GM04504 (cell line): ENCODE results near the gene HOXB3.

ENCODE experiments used
- DNase-seq: peaks from one replicate; pipeline ENCODE4 v3.0.0-alpha.2; 2012; ENCODE audit warnings: low read depth

Gene HOXB3

DNA sequence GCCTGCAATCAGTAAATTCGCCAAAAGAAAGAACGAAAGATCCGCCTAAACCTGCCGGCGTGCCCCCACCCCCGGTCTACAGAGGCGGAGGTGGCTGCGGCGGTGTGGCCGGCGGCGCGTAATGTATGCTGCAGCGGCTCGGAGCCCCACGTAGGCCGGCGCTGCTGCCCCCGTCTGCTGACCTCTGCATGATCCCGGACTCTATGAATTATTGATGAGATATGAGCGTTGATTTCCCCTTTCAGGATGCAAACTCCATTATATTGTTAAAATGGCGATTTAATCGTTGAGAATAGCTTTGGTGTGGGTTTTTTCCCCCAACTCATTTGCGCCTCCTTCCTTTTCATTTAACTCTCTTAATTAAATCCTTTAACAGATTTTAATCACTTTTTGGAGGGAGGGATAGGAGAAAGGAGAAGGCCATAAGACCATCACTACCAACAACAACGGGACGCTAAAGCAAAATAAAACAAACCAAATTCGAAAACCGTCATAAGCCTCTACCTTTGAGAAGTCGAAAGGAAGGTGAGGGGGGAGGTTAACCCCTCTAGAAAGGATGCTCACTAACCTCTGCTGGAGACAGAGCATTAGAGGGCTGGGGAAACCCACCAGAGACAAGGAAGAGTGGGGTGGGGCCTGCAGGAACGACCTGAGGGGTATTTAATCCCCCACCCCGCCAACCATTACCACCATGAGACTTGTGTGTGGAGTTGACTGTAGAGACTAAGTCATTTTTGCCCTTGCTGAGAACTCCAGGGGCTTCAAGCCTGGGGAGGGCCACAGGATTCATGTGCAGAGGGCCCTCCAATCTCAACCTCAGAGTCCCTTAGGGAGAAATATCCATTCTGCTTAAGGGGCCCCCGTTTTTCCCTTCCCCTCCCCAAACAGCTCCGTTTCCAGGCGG lies 3.4 kb downstream of the HOXB3 start:
- no peak for DNase-seq

DNA sequence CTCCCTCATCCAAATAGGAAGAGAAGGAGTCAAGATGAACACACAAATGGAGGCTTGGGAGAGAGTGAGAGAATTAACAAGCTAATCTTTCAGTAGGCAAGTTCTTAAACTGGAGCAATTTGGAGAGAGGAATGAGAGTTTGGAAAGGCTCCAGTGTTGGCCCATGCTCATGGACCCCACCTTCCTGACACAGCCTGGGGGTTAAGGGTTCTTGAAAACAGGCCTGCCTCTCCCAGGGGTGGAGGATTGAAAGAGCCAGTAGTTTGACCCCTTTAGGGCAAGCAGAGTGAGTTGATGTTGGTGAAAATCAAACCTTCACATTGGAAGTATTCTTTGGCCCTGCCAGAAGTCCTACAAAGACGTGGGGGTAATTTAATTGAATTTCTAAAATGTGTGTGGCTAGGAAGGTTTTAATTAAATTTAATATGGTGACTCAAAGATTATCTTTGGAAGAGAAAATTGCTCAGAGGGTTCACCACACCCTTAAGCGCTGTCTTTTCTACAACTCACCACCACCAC lies 5.8 kb downstream of the HOXB3 start:
- DNase-seq, result no peak

DNA sequence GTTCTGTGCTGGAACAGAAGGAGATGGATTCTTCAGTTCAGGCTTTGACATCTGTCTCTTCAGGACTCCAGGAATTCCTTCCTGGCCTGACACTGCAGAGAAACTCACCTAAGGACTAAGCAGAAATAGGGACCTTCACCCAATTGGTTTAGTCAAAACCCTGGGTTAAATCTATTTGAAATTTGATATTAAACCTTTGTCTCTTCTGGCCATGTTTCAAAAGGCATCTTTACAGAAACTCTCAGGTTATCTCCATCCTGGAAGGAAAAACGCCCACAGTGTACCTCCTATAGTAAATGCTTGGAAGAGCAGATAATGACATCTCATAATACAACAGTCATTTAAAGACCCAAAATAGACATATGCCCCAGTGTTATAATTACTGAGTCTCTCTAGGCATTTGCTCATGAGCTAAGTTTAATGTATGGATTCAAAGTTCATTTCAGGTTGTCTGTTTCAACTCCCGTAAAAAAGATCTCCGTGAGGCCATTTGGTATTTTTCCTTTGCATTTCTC lies 6.3 kb downstream of the HOXB3 start:
- no peak for DNase-seq

DNA sequence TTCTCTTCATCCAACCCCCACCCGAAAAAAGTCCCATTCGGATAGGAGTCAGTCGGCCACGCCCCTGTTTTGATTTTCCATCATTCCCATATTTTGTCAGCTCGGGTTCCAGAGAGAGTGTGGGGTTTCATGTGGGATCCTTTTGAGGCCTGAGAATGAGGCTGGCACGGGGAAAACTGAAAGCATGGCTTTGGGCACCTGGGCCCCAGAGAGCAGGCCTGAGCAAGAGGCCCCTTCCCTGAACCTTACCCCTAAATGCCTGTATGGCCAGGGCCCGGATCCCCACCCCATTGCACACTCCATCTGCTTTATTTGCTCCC lies 7.3 kb downstream of the HOXB3 start:
- no peak for DNase-seq

DNA sequence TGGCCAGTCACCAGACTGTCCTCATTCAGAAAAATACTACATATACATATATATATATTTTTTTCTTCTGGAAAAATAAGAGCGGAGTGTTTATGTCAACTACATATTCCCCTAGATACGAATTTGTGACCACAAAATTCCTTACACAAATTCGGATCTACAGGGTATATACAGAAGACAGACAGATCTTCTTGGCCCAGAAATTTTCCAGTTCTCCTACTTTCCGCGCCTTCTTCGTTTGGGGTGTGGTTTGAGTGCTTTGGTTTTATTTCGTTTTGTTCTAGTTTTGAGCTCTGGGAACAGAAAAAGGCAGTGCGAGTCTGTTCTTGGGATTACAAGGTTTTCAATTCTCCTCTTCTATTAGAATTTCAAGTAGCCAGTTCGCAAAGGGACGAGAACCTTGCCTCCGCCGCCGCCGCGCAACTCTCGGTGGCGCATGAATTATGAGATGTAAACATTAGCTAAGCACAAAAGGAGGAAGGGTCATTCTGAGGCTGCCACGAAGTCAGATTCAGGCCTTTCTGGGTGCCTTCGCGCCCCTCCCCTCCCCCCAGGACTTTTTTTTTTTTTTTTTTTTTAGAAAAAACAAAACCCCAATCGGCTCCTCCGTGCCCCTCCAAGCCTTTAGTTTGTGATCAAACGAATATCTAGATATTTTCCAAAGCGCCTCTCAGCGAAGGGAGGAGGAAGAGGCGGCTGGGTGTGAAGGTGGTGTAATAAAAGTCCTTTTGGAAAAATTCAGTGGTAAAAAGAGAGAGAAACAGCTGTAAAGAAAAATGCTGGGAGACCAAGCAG lies 10.1 kb downstream of the HOXB3 start:
- DNase-seq, result no peak

DNA sequence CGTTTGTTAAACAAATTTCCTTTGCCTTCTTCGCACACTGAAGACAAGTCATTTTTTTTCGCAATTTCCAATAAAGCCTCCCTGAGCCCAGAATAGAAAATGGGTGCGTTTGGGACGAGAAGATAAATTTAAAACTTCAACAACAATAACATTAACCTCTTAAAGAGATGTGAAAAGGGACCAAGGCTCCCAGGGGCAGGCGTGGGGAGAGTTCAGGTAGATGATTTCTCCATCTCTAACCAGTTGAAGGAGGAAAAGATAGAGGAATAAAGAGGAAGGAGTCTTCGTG lies 10.6 kb downstream of the HOXB3 start:
- DNase-seq, result no peak

DNA sequence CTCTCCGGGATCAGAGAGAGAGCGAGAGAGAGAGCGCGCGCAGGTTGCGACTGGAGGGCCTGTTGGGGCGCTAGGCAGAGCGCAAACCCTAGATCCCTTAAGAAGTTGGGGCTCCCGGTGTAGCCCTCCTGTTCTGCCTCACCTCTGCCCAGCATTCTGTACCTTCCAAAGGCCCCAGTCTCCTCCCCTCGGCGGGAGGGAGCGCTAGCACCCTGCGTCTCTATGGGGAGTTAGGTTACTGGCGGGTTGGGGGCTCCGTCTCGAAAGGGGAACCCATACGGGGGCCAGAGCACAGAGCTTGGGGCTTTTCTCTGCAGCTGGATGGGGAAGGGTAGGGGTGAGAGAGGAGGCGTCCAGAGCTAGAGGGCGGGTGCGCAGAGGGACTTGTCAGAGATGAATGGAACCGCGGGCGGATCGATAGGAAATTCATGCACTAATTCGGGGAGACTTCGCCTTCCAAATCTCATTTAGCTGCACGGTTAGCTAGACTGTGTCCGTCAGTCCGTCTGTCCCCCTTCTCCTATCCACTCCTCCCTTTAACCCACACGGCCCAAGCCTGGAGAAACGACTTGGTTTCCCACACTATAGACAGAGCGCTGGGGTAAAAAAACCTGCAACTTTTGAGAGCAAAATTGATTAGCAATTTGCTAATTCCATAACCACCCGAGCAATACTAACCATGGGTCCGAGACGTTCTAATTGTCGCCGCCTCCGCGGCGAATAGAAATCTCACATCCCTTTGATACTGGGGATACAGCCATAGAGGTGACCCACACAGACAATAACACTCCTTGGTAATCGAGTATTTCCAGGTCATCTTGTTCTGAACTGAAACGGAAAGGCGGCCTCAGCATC lies 11.2 kb downstream of the HOXB3 start:
- no peak for DNase-seq

DNA sequence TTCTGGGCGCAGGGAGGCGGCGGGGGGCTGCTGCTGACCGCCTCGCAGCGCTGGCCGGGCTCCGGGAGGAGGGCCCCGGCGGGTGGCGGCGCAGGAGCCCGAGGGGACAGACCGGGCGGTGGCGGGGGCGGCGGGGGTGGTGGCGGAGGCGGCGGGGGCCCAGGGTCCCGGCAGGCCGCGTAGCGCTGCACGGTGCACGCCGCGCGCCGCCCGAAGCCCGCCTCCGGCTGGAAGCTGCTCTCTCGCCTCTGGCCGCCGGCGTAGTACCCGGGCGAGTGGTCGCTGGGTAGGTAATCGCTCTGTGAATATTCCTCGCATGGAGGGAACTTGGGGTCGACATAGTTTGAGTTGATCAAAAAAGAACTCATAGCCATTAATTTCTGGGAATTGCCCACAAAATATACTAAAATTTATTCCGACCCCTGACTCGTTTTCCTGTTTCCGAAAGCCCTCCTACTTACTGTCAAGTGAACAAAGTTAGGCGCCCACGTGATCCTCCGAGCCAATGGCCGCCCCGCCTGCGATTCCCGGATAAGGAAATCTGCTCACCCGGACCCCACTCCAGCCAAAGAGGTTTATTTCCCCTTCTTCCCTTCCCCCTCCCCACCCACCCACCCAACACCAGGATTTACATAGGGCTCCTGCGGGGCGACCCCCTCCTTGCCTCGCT lies 12.0 kb downstream of the HOXB3 start, which contains the start of gene HOXB4:
Gene HOXB4, minus strand, starts transcription at position 405 of the 670 bp plus-strand sequence. Its CDS starts 31 bp downstream, at position 374.
- DNase-seq, result no peak

DNA sequence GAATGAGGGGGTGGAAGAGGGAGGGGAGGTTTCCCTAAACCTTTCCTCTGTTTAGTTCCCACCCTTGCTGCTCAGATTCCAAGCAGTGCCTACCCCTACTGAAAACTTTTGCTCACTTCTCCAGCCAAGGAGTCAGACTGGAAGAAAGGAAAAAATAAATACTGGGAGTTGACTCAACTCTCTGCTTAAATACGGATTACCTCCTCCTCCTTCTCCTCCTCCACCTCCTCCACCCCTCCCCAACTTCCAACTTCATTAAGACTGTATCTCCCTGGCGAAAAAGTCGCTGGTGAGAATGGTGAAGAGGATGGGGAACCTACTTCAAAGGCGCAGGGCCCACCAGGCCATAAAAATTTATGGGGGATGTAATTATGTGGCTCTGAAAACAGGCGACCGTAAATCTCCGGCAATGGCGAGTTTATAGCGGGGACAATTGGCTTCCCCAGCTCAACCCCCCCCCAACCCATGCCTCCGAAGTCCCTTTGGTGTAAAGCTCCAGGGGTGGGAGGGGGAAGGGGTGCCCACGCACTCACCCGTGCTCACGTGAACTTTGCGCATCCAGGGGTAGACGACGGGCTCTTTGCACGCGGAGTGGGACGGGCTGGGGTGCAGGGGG lies 12.6 kb downstream of the HOXB3 start:
- DNase-seq, result no peak

DNA sequence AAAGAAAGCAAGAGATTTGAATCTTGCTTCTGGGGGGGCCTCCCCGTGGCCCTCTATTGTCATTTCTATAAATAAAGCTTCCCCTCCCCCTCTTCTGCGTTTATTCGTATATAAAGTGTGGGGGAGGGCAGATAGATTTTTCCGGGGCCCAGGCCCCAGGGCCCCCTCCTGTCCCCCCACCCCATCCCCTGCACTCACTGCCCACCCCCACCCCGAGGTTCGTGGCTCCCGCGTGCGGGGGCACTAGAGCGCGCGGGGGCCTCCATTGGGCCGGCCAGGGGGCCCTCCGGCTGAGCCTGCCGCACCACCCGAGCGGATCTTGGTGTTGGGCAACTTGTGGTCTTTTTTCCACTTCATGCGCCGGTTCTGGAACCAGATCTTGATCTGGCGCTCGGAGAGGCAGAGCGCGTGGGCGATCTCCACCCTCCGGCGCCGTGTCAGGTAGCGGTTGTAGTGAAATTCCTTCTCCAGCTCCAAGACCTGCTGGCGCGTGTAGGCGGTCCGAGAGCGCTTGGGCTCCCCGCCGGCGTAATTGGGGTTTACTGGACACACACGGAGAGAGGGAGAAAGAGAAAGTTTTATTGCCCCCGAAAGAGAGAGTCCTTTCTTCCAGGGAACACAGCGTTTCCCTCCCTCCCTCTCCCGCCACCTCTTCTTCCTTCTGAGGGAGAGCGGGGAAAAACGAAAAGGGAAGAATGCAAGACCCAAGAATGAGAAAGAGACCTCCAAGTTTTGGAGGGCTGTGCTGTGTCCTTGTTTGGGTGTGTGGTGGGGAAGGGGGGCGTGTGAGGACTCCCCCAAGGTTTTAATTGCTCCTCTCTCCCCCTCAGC lies 13.3 kb downstream of the HOXB3 start:
- no peak for DNase-seq

DNA sequence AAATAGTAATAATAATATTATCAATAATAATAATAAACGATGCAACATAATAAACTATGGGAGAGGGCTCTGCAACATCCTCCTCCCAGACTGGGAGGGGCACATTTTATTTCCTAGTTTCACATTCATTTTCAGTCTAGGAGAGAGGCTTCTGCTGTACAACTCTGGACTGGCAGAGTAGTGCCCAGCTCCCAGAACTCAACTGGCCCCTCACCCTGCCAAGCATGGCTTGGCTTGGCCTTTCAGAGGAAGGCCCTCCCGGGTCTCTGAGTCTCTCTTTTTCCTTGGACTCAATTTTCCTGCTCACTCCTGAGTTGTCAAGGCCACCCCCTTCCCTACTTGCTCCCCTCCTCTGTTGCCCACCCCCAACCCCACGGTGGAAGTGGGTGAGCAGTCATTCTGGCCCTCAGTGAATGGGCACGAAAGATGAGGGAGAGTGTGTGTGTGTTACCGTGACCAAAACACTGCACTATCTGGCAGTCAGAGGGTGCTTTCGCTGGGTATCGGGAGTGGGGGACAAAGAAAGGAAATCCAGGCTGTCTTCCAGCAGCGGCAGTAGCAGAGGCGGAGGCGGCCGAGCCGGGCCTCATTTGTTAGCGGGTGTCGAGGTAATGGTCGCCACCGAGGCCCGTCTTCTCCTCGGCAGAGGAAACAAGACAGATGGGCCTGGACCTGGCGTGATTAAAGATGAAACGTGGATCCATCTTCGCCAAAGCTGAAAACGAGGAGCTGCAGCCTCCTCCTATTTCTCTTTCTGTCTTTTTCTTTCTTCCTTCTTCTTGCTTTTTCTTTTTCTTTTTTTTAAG lies 14.2 kb downstream of the HOXB3 start:
- no peak for DNase-seq

DNA sequence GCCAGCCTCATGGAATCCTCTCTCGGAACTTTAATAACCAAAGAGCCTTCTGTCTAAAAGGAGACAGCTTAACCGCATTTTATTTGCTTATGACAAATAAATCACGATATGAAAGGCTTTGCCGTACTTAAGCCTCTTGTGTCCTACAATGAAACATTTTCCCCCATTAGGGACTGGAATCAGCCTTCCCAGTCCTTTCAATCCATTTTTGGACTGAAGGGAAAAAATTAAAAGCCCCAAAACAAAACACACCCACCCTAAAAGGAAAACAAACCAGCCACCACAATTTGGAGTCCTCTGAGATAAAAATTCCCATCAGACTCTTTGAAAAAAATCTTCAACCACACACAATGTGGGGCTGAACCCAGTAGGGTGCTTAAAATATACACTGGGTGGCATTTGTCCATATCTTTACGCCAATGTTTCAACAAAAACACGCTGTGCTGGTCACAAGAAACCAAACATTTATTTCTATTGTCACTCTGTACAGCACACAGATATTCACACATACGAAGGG lies 14.9 kb downstream of the HOXB3 start:
- peak; percentile 74 for DNase-seq

DNA sequence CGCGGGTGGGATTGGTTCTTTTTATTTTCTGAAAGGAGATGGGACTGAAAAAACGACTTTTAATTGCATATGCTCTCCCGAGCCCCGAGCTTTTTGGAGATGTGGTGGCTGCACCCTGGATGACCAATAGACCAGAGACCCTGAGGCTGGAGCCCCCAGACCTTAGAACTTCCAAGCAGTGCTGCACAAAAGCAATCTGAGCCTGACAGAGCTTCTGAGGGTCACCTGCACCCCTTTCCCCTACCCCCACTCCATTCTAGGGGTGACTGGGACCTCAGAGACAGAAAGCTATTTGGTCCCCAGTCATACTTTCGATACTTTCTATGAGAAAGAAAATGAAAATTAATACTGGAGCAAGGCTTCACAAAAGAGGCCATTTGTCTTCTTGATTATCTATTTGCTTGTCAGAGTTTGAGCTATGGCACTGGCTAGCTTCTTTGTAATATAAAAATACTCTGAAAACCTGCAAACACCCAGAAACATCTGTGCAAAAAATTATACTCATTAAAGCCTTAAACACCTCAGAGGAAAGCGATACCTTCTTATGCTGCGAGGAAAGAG lies 15.5 kb downstream of the HOXB3 start:
- no peak for DNase-seq

DNA sequence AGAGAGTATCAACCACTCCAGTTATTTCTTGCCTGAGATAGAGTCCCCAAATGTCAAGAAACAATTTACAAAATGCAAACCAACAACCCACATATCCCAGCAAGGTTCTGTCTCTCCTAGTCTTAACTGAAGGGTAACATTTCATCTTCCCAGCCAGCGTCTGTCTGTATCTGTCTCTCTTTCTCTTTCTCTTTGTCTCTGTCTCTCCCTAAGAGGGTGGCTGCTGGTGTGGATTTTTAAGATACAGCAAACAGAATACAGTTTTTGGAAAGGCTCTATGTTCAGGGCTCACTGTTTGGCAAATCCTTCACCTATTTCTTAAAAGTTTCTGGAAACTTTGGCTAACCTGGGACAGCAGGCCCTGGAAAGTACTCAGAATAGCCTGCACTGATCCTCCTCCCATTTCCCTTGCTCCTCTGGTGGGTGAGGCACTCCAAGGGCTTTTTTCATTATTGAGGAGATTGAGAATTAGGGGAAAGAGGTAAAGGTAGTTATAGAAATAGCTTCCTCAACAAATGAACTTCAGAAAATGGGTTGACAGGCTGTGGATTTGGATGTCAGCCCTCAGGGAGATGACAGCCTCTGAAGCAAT lies 18.1 kb downstream of the HOXB3 start:
- no peak for DNase-seq

DNA sequence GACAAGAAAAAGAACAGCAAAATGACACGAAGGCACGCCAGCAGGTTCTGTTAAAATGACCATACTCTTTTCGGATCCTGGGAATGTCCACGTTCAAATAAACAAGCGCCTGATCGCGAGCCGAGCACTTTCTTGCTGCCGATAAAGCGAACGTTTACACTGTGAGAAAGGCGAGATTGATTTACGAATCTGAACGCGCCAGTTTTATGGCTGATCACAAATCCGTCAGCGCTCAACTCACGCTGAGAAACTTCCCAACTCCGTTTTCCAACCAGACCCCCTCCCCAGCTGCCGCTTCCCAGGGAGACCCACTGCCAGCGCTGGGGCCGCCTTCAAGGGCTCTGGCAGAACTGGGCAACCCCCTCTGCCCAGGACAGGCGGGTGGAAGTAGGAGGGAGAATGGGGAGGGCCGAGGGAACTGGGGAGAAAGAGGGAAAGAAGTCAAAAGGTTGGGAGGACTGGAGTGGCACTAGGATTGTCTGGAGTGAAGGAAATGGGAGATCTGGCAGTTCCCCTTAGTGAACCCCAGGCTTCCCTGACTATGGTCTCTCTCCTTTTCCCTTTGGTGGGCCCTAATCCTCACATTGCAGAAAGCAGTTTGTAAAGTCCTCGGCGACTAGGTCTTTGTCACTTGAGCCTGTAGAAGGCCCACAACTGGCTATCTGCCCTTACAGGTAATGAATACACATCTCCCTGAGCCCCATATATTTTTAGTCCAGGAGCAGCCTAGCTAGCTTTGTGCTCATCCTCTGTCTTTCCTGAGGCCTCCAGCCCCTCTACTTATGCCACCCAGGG lies 18.8 kb downstream of the HOXB3 start:
- no peak for DNase-seq

DNA sequence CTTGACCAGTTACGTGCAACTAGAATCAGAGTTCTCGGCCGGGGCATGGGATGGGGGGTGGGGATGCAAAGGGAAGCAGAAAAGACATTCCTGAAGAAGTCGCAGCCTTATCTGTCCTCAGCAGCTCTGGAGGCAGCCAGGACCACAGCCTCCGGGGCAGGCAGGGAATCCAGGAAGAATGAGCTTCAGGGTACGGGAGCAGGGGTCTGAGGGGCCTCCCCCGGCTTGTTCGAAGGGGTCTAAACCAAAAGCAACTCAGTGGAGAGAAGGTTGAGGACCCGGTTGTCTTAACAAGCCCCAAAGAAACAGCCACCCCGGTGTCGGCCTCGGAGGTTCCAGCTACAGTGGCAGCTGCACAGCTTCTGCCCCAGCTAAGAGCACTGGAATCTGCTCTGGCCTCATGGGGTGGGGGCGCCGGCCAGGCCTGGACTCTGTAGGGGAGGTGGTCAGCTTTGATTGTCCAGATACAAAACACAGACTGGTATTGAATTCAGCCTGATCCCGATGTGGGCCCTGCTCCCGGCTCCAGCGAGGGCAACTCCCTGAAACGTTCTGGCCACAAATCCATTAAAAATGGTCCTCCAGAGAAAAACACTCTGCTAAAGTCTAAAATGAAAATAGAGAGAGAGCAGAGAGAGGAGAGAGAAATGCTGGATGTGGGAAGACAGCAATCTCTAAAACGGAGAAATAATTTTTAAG lies 19.6 kb downstream of the HOXB3 start:
- DNase-seq, result no peak
